Putamen (tissue), 1 donor: ENCODE results near the gene LRP5.
"Not testable (repeated sequence)": the region's sequence is repeated elsewhere in the genome, so short reads cannot be mapped to it uniquely, and the experiment has no call there.

Experiments used
- DNase-seq: peaks from one replicate; pipeline ENCODE4 v3.0.0-alpha.2; 2016; ENCODE audit warnings: low spot score

The LRP5 gene

GRCh38 chr11:68469642-68470041 lies 157.3 kb downstream of the LRP5 start:
- DNase-seq: no peak

DNA sequence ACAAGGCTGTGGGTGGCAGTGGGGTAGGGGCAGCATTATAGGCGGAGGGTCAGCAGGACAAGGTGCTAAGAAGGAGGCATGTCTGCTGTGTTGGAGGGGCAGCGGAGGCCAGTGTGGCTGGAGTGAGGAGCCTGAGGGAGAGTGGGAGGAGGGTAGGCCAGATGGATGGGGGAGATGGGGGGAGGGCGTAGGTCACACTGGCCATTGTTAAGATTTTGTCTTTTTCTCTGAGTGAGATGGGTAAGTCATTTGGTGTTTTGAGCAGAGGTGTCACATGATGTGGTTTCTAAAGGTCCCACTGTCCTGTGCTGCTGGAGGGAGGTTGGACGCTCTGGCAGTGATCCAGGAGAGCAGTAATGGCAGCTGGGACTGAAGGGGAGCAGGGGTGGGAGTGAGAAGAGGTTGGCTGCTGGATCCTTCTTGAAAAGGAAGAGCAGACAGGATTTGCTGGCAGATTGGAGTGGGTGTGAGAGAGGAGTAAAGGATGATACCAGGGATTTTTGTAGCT lies 158.0 kb downstream of the LRP5 start:
- DNase-seq: peak; percentile 60

- no peak for DNase-seq
Observed at GRCh38 chr11:68471360-68472340, 159.3 kb downstream of the LRP5 start.

- no peak for DNase-seq
Observed at GRCh38 chr11:68472778-68473177, 160.4 kb downstream of the LRP5 start.

GRCh38 chr11:68473693-68474092 lies 161.3 kb downstream of the LRP5 start:
- DNase-seq: no peak

- not testable (repeated sequence) for DNase-seq
Observed at GRCh38 chr11:68475626-68476025, 163.2 kb downstream of the LRP5 start.

- DNase-seq: no peak
Observed at GRCh38 chr11:68479390-68479789, 167.0 kb downstream of the LRP5 start.

GRCh38 chr11:68480193-68480592 lies 167.8 kb downstream of the LRP5 start:
- DNase-seq: no peak

GRCh38 chr11:68480852-68481510 lies 168.6 kb downstream of the LRP5 start:
- no peak for DNase-seq

DNA sequence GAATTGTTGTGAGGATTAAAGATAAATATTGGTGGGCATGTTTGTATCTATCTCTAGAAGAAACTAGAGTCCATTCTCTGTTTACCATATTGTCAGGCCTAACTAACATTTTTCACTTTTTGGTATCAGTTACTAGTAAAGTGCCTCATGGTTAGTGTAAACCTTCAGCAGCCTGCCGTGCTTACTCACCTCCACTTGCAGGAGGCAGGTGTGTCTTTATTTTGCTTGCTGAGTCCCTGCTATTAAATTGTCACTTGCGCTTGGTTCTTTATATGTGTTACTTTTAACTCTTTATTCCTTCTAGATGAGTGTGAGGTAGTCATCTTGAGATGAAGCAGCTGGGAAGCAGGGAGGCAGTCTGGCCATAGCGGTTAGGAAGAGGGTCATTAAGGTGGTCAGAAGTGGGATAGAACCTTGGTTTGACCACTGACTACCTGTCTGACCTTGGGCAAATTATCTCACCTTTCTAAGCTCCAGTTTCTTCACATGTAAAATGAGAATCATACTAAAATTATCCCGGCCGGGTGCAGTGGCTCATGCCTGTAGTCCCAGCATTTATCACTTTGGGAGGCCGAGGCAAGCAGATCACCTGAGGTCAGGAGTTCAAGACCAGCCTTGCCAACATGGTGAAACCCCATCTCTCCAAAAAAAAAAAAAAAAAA lies 169.3 kb downstream of the LRP5 start:
- DNase-seq: no peak

- no peak for DNase-seq
Observed at GRCh38 chr11:68488623-68489022, 176.2 kb downstream of the LRP5 start.

DNA sequence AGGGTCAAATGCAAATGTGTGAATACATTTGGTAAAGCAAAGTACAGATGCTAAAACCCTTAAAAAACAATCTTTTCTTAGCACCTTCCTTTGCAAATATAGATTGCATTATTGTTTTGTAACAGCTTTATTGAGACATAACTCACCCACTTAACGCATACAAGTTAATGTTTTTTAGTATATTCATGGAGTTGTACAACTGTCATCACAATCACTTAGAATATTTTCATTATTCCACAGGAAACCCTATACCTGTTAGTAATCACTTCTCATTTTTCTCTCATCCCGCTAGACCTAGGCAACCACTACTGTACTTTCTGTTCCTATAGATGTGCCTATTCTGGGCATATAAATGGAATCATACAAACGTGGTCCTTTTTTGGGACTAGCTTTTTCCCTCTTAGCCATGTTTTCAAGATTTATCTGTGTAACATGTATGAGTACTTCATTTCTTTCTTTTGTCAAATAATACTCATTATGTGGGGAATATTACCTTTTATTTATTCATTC lies 182.9 kb downstream of the LRP5 start:
- no peak for DNase-seq

- DNase-seq: no peak
Observed at GRCh38 chr11:68495872-68496271, 183.5 kb downstream of the LRP5 start.

- DNase-seq: no peak
Observed at GRCh38 chr11:68497761-68498160, 185.4 kb downstream of the LRP5 start.

GRCh38 chr11:68498321-68498720 lies 185.9 kb downstream of the LRP5 start:
- DNase-seq: no peak
